Activated T-helper 17 cell treated with anti-CD3 and anti-CD28 coated beads, Interleukin-2, amount 50 U/mL, for 72 hours (primary cell): ENCODE measurements around the gene GEMIN2. TPM values are rescaled to one million over a fixed set of nuclear protein-coding genes. Genes with fewer than 3 reads are reported as not detected.
"Not testable (repeated sequence)": the region's sequence is repeated elsewhere in the genome, so short reads cannot be mapped to it uniquely, and the experiment has no call there.

ENCODE experiments used
- ATAC-seq: fragments of 150-1000 bp; cut with Tn5 transposase; replicated peaks from 2 replicates; pipeline ENCODE4 v1.10.0; 2021; ENCODE audit warnings: mild to moderate bottlenecking, moderate library complexity
- H3K27ac Mint-ChIP-seq: one replicate; pipeline ENCODE4 v1.8.0; 2022; ENCODE audit warnings: mixed read lengths
- H3K27me3 Mint-ChIP-seq: one replicate; pipeline ENCODE4 v1.8.0; 2022; ENCODE audit warnings: mixed read lengths
- H3K36me3 Mint-ChIP-seq: one replicate; pipeline ENCODE4 v1.8.0; 2022; ENCODE audit warnings: low read depth, mild to moderate bottlenecking, mixed read lengths
- H3K4me1 Mint-ChIP-seq: one replicate; pipeline ENCODE4 v1.8.0; 2022; ENCODE audit warnings: mixed read lengths
- H3K4me3 Mint-ChIP-seq: one replicate; pipeline ENCODE4 v1.8.0; 2022; ENCODE audit warnings: mild to moderate bottlenecking, mixed read lengths
- H3K9me3 Mint-ChIP-seq: one replicate; pipeline ENCODE4 v1.8.0; 2022; ENCODE audit warnings: mixed read lengths
- total RNA-seq, 2 donors: library from RNA; stranded (reverse); gene quantifications; one replicate each; pipeline ENCODE4 v1.2.3, GENCODE V29; 2022

The GEMIN2 gene
- total RNA-seq, 2 donors from 2014 or later, result 20.8 to 22.3 TPM

- ATAC-seq, result no peak
- H3K36me3 Mint-ChIP-seq, result no peaks in the 10 kb centered on the region
- H3K27me3 Mint-ChIP-seq, result no peaks in the 10 kb centered on the region
Measured at GRCh38 chr14:39179042-39179441, 64.9 kb downstream of the GEMIN2 start.

GRCh38 chr14:39180553-39180952 lies 66.4 kb downstream of the GEMIN2 start:
- no peak for ATAC-seq
- Mint-ChIP-seq H3K4me3 (no peak overlapping the region), H3K36me3 (no peaks in the 10 kb centered on the region), H3K27ac (no peak overlapping the region), H3K9me3 (no peaks in the 10 kb centered on the region), H3K27me3 (no peaks in the 10 kb centered on the region), H3K4me1 (peaks cover 21% of the 10 kb centered on the region)

More at GRCh38 chr14:39179042-39179441, 64.9 kb downstream of the GEMIN2 start:
- Mint-ChIP-seq H3K4me3 (peak overlapping the region; percentile 49), H3K27ac (no peak overlapping the region), H3K4me1 (peaks cover 16% of the 10 kb centered on the region), H3K9me3 (no peaks in the 10 kb centered on the region)

GRCh38 chr14:39181026-39181692 lies 67.0 kb downstream of the GEMIN2 start:
- no peaks in the 10 kb centered on the region for H3K27me3 Mint-ChIP-seq

GRCh38 chr14:39181693-39182047 lies 67.5 kb downstream of the GEMIN2 start:
- H3K27me3 Mint-ChIP-seq, result no peaks in the 10 kb centered on the region
- peaks cover 6% of the 10 kb centered on the region for H3K36me3 Mint-ChIP-seq
- H3K4me1 Mint-ChIP-seq, result peaks cover 20% of the 10 kb centered on the region
- no peak overlapping the region for H3K4me3 Mint-ChIP-seq
- H3K27ac Mint-ChIP-seq, result no peak overlapping the region
- no peaks in the 10 kb centered on the region for H3K9me3 Mint-ChIP-seq
- ATAC-seq, result no peak

More at GRCh38 chr14:39181026-39181692, 67.0 kb downstream of the GEMIN2 start:
- Mint-ChIP-seq H3K27ac (no peak overlapping the region), H3K4me1 (peaks cover 21% of the 10 kb centered on the region), H3K4me3 (no peak overlapping the region), H3K9me3 (no peaks in the 10 kb centered on the region), H3K36me3 (peaks cover under 1% of the 10 kb centered on the region)
- ATAC-seq, result no peak

- no peak for ATAC-seq
- Mint-ChIP-seq H3K4me3 (no peak overlapping the region), H3K27ac (no peak overlapping the region)
Measured at GRCh38 chr14:39182770-39183684, 68.9 kb downstream of the GEMIN2 start.

GRCh38 chr14:39183685-39184003 lies 69.5 kb downstream of the GEMIN2 start:
- not testable (repeated sequence) for H3K9me3 Mint-ChIP-seq, ATAC-seq, H3K27ac Mint-ChIP-seq, H3K36me3 Mint-ChIP-seq, H3K4me3 Mint-ChIP-seq, H3K27me3 Mint-ChIP-seq
- H3K4me1 Mint-ChIP-seq, result peaks cover 22% of the 10 kb centered on the region

More at GRCh38 chr14:39182770-39183684, 68.9 kb downstream of the GEMIN2 start:
- Mint-ChIP-seq H3K36me3 (peaks cover 10% of the 10 kb centered on the region), H3K9me3 (no peaks in the 10 kb centered on the region), H3K4me1 (peaks cover 18% of the 10 kb centered on the region), H3K27me3 (no peaks in the 10 kb centered on the region)

GRCh38 chr14:39184628-39185255 lies 70.6 kb downstream of the GEMIN2 start:
- H3K9me3 Mint-ChIP-seq, result no peaks in the 10 kb centered on the region
- H3K4me3 Mint-ChIP-seq, result no peak overlapping the region
- no peak for ATAC-seq

GRCh38 chr14:39185256-39186049 lies 71.3 kb downstream of the GEMIN2 start:
- H3K27ac Mint-ChIP-seq, result no peak overlapping the region
- no peaks in the 10 kb centered on the region for H3K9me3 Mint-ChIP-seq
- peaks cover 16% of the 10 kb centered on the region for H3K4me1 Mint-ChIP-seq
- H3K27me3 Mint-ChIP-seq, result no peaks in the 10 kb centered on the region
- no peak overlapping the region for H3K4me3 Mint-ChIP-seq
- peaks cover 10% of the 10 kb centered on the region for H3K36me3 Mint-ChIP-seq
- ATAC-seq, result no peak

More at GRCh38 chr14:39184628-39185255, 70.6 kb downstream of the GEMIN2 start:
- H3K4me1 Mint-ChIP-seq, result peaks cover 16% of the 10 kb centered on the region
- no peaks in the 10 kb centered on the region for H3K27me3 Mint-ChIP-seq
- H3K36me3 Mint-ChIP-seq, result peaks cover 10% of the 10 kb centered on the region
- no peak overlapping the region for H3K27ac Mint-ChIP-seq

Other genes starting within 250 kb of the GEMIN2 start
- 10 to 100 TPM; 48.3 to 50.9 TPM for gene SEC23A, start 11.1 kb upstream of the GEMIN2 start, total RNA-seq
- 10 to 100 TPM; 18.7 to 21.5 TPM for gene TRAPPC6B, start 56.0 kb downstream of the GEMIN2 start, total RNA-seq
- gene PNN, start 60.9 kb downstream of the GEMIN2 start, total RNA-seq, result 10 to 100 TPM; 65.1 to 98.0 TPM
- 10 to 100 TPM; 15.4 to 17.7 TPM for gene MIA2, start 119.6 kb downstream of the GEMIN2 start, total RNA-seq